Gastroesophageal sphincter (tissue), 3 donors: ENCODE measurements around the gene AKAP13.

Experiments
- EP300 ChIP-seq: sonication (generic); formaldehyde crosslinking; IDR thresholded peaks from one replicate; pipeline ENCODE4 v1.6.1; 2017; ENCODE audit warnings: antibody characterized with exemption, mild to moderate bottlenecking
- TF ChIP-seq, protein P1 (sequence below), 4 experiments: fragments of 200-600 bp in 2 of 4; fragments of 450-650 bp in 2 of 4; sonication (generic) in 1 of 4; IDR thresholded peaks; one replicate each; pipeline ENCODE4 v1.5.1; 2017 to 2019; ENCODE audit warnings: antibody characterized with exemption in 4 of 4, mild to moderate bottlenecking in 2 of 4, moderate library complexity in 2 of 4

DNA sequence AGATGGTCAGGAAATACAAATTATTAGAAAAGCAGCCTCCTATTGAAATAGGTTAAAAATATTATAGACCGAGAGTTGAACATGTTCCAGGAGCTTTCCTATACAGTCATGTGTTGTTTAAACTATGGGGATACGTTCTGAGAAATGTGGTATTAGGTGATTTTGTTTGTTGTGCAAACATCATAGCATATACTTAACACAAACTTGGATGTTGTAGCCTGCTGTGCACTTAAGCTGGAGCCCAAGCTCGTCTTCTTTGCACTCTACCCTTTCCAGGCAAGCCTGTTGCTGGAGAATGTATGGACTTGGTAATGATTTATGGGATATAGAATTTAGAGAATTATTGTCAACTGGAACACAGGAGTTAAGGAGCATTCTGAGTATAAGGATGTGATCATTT is 140.2 kb downstream of the AKAP13 start:
- TF ChIP-seq, protein P1, sequence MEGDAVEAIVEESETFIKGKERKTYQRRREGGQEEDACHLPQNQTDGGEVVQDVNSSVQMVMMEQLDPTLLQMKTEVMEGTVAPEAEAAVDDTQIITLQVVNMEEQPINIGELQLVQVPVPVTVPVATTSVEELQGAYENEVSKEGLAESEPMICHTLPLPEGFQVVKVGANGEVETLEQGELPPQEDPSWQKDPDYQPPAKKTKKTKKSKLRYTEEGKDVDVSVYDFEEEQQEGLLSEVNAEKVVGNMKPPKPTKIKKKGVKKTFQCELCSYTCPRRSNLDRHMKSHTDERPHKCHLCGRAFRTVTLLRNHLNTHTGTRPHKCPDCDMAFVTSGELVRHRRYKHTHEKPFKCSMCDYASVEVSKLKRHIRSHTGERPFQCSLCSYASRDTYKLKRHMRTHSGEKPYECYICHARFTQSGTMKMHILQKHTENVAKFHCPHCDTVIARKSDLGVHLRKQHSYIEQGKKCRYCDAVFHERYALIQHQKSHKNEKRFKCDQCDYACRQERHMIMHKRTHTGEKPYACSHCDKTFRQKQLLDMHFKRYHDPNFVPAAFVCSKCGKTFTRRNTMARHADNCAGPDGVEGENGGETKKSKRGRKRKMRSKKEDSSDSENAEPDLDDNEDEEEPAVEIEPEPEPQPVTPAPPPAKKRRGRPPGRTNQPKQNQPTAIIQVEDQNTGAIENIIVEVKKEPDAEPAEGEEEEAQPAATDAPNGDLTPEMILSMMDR (IDR thresholded peaks at IDR 0.05), result no peak
- no peak for TF ChIP-seq EP300
